ENCODE results near the gene VIL1. TPM values are rescaled to one million over a fixed set of nuclear protein-coding genes. Genes with fewer than 3 reads are reported as not detected.
A peak's percentile ranks its signal among the peaks of the same experiment; 100 is the strongest.

The VIL1 gene
- total and polyA plus RNA-seq, 8 donors, result 10.1 to 27.9 (median 13.3) TPM

DNA sequence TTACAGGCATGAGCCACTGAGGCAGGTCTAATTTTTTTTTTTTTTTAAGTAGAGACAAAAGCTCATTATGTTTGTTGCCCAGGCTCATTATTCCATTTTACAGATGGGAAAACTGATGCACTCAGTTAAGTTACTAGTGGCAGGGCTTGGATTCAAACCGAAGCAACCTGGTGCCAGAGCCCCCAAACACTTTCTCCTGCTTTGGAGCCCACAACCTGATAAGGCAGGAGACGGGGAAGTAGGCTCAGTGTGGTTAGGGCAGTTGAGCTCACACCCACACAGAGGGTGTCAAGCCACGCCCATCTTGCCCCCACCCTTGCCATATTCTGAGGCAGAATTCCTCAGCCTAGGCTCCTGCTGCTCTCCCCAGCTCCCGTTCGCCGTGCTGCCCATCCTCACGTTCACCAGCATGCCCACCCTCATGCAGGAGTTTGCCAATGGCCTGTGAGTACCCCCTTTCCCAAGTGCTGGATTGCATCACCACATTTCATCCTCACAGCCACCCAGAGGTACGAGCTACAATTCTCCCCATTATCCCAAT lies 25.1 kb upstream of the VIL1 start:
- DNase-seq, result peak in 1 of 6 donors; percentile 38
- no peak overlapping the region for H3K27ac ChIP-seq

DNA sequence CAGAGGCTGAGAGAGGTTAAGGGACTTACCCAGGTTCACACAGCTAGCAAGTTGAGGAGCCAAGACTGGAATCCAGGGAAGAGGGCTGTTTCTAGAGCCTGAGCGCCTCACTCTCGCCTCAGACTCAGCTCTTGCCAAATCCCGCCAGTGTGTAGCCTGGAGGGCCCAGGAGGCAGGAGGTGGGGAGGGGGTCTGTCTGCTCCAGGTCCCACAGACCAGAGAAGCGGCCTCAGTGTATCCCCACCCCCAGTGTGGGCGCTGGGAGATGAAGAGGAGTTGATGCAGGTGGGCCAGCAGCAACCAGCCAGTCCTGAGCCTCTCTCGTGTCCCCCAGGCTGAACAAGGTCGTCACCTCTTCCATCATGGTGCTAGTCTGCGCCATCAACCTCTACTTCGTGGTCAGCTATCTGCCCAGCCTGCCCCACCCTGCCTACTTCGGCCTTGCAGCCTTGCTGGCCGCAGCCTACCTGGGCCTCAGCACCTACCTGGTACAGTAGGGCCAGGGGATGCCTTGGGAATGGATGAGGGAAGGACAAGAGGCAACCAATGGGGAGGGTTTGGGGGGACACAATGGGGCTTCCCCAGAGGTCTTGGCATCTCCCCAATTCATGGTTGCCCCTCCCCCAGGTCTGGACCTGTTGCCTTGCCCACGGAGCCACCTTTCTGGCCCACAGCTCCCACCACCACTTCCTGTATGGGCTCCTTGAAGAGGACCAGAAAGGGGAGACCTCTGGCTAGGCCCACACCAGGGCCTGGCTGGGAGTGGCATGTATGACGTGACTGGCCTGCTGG lies 24.4 kb upstream of the VIL1 start:
- H3K36me3 ChIP-seq, result no peaks in the 10 kb centered on the region
- intact Hi-C loops (cut with DNase I), result loop anchor here in 2 of 3 donors (5.0 to 10.0 kb wide), 2 partner anchors 120 to 122 kb away; partner anchors contain the start of genes AAMP (in 2 of the 2) and PNKD (in 2 of the 2)
- no peak overlapping the region for H3K4me3 ChIP-seq
- H3K9me3 ChIP-seq, result no peaks in the 10 kb centered on the region
- TF ChIP-seq, protein P1, sequence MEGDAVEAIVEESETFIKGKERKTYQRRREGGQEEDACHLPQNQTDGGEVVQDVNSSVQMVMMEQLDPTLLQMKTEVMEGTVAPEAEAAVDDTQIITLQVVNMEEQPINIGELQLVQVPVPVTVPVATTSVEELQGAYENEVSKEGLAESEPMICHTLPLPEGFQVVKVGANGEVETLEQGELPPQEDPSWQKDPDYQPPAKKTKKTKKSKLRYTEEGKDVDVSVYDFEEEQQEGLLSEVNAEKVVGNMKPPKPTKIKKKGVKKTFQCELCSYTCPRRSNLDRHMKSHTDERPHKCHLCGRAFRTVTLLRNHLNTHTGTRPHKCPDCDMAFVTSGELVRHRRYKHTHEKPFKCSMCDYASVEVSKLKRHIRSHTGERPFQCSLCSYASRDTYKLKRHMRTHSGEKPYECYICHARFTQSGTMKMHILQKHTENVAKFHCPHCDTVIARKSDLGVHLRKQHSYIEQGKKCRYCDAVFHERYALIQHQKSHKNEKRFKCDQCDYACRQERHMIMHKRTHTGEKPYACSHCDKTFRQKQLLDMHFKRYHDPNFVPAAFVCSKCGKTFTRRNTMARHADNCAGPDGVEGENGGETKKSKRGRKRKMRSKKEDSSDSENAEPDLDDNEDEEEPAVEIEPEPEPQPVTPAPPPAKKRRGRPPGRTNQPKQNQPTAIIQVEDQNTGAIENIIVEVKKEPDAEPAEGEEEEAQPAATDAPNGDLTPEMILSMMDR (IDR thresholded peaks at IDR 0.05), result no peak
- 90 to 92% methylated on average over 13 of the region's 13 CpGs for WGBS, 2 donors
- ATAC-seq (no peak), FAIRE-seq (no peak), DNase-seq (peak in 5 of 6 donors; percentile 28 to 79 (median 48))
- H3K27me3 ChIP-seq, result no peaks in the 10 kb centered on the region
- H3K27ac ChIP-seq, result no peak overlapping the region
- peaks cover 4 to 14% (median 10%) of the 10 kb centered on the region in 3 donors for H3K4me1 ChIP-seq

More for the DNA sequence above, 25.1 kb upstream of the VIL1 start:
- intact Hi-C loops (cut with DNase I), result loop anchor here in 2 of 3 donors (5.0 to 10.0 kb wide), 2 partner anchors 119 to 122 kb away; partner anchors contain the start of genes AAMP (in 2 of the 2) and PNKD (in 2 of the 2)
- Histone ChIP-seq H3K9me3 (no peaks in the 10 kb centered on the region), H3K4me3 (no peak overlapping the region), H3K4me1 (peaks cover 4 to 14% (median 10%) of the 10 kb centered on the region in 3 donors), H3K36me3 (no peaks in the 10 kb centered on the region), H3K27me3 (no peaks in the 10 kb centered on the region)
- WGBS, 2 donors, result 81 to 82% methylated on average over 8 of the region's 8 CpGs
- TF ChIP-seq, protein P1 (IDR thresholded peaks at IDR 0.05), result no peak
- FAIRE-seq, result no peak
- ATAC-seq, result no peak

DNA sequence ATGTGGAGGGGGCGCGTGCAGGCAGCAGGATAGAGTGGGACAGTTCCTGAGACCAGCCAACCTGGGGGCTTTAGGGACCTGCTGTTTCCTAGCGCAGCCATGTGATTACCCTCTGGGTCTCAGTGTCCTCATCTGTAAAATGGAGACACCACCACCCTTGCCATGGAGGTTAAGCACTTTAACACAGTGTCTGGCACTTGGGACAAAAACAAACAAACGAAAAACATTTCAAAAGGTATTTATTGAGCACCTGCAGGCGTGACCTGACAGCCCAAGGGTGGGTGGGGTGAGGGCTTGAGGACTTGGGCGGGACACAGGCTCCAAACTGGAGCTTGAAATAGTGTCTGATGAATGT lies 23.9 kb upstream of the VIL1 start:
- intact Hi-C loops (cut with DNase I), result loop anchor here in 1 of 3 donors (10.0 kb wide), 1 partner anchor 120 kb away; the partner anchor contains the start of genes AAMP and PNKD
- TF ChIP-seq, protein P1 (IDR thresholded peaks at IDR 0.05), result no peak
- ATAC-seq (no peak), DNase-seq (no peak), FAIRE-seq (no peak)
- Histone ChIP-seq H3K27ac (peak overlapping the region in 1 of 4 donors; percentile 95), H3K27me3 (no peaks in the 10 kb centered on the region), H3K4me1 (peaks cover 4 to 14% (median 10%) of the 10 kb centered on the region in 3 donors), H3K36me3 (no peaks in the 10 kb centered on the region), H3K9me3 (no peaks in the 10 kb centered on the region), H3K4me3 (peak overlapping the region in 1 of 4 donors; percentile 98)
- 77 to 91% methylated on average over 6 of the region's 6 CpGs for WGBS, 2 donors

DNA sequence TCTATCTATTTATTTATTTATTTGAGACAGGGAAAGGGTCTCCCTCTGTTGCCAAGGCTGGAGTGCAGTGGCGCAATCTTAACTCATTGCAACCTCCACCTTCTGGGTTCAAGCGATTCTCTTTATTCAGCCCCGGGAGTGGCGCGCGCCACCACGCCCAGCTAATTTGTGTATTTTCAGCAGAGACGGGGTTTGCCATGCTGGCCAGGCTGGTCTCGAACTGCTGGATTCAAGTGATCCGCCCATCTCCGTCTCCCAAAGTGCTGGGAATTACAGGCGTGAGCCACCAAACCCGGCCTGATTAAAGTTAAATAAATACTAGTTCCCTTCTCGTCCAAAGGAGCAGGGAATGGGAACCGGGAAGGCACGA lies 23.5 kb upstream of the VIL1 start:
- no peaks in the 10 kb centered on the region for H3K9me3 ChIP-seq
- H3K27me3 ChIP-seq, result no peaks in the 10 kb centered on the region
- H3K36me3 ChIP-seq, result no peaks in the 10 kb centered on the region
- peaks cover 4 to 14% (median 10%) of the 10 kb centered on the region in 3 donors for H3K4me1 ChIP-seq
- H3K4me3 ChIP-seq, result peak overlapping the region in 3 of 4 donors; percentile 10 to 98 (median 80)
- peak overlapping the region; percentile 95 to 100 (median 98) for H3K27ac ChIP-seq
- DNase-seq, result peak in 1 of 6 donors; percentile 29
- no peak for FAIRE-seq
- intact Hi-C loops (cut with DNase I), result loop anchor here in 1 of 3 donors (10.0 kb wide), 1 partner anchor 121 kb away; the partner anchor contains the start of genes AAMP and PNKD
- no peak for ATAC-seq
- TF ChIP-seq, protein P1 (IDR thresholded peaks at IDR 0.05), result no peak
- WGBS, 2 donors, result 25 to 32% methylated on average over 16 of the region's 16 CpGs

Data from pancreas (tissue), 10 donors.